Fibroblast of lung (primary cell): ENCODE data around the gene KIF13A. TPM values are rescaled to one million over a fixed set of nuclear protein-coding genes. Genes with fewer than 3 reads are reported as not detected.

Source experiments
- DNase-seq, 2 donors: peaks; one replicate each; pipeline versions ENCODE4 v3.0.0 to v3.0.0-alpha.2; 2010; ENCODE audit warnings: low read depth in 2 of 2
- H2AFZ ChIP-seq: 2 replicates; pipeline ENCODE4 v1.5.1; 2012; ENCODE audit warnings: low read length, control low read depth, inconsistent platforms
- H3K27ac ChIP-seq: 2 replicates; pipeline ENCODE4 v1.5.1; 2011; ENCODE audit warnings: low read length, control low read depth; ENCODE audit not compliant: insufficient read depth
- H3K27me3 ChIP-seq: 2 replicates; pipeline ENCODE4 v1.5.1; 2011; ENCODE audit warnings: mild to moderate bottlenecking, low read length; ENCODE audit not compliant: control insufficient read depth, insufficient read depth
- H3K36me3 ChIP-seq: 2 replicates; pipeline ENCODE4 v1.5.1; 2011; ENCODE audit warnings: low read length; ENCODE audit not compliant: control insufficient read depth, insufficient read depth
- H3K4me1 ChIP-seq: 2 replicates; pipeline ENCODE4 v1.5.1; 2011; ENCODE audit warnings: low read length; ENCODE audit not compliant: control insufficient read depth, insufficient read depth; ENCODE audit errors: extremely low read depth
- H3K4me2 ChIP-seq: 2 replicates; pipeline ENCODE4 v1.5.1; 2011; ENCODE audit warnings: low read length, control low read depth; ENCODE audit not compliant: insufficient read depth; ENCODE audit errors: extremely low read depth
- H3K4me3 ChIP-seq, 4 experiments: fragments of 200-600 bp in 1 of 4; sonication (generic) in 1 of 4; replicated peaks in 1 of 4; 2 replicates each; pipeline ENCODE4 v1.5.1; 2011 to 2016; ENCODE audit warnings: low read length in 4 of 4, low read depth in 3 of 4, mild to moderate bottlenecking in 3 of 4, control low read depth in 2 of 4, inconsistent platforms in 1 of 4, mixed read lengths in 1 of 4; ENCODE audit not compliant: insufficient read depth in 1 of 4; ENCODE audit errors: control extremely low read depth in 1 of 4
- H3K79me2 ChIP-seq: 2 replicates; pipeline ENCODE4 v1.5.1; 2012; ENCODE audit warnings: mild to moderate bottlenecking, low read length, inconsistent platforms; ENCODE audit not compliant: control insufficient read depth, insufficient read depth
- H3K9ac ChIP-seq: 2 replicates; pipeline ENCODE4 v1.5.1; 2011; ENCODE audit warnings: mild to moderate bottlenecking, low read length, control low read depth; ENCODE audit not compliant: insufficient read depth
- H3K9me3 ChIP-seq: 2 replicates; pipeline ENCODE4 v1.5.1; 2012; ENCODE audit warnings: low read depth, low read length; ENCODE audit not compliant: control insufficient read depth, insufficient read depth
- H4K20me1 ChIP-seq: 2 replicates; pipeline ENCODE4 v1.5.1; 2011; ENCODE audit warnings: low read length; ENCODE audit not compliant: control insufficient read depth, insufficient read depth; ENCODE audit errors: extremely low read depth
- CTCF ChIP-seq, 2 donors: IDR thresholded peaks in 1 of 2; conservative IDR thresholded peaks in 1 of 2; 1 replicate in 1 of 2; 2 replicates in 1 of 2; pipeline ENCODE4 v1.5.1; 2011 to 2012; ENCODE audit warnings: low read length in 2 of 2, control low read depth in 1 of 2, inconsistent platforms in 1 of 2, low read depth in 1 of 2, mild to moderate bottlenecking in 1 of 2
- EZH2 ChIP-seq: IDR thresholded peaks from 2 replicates; pipeline ENCODE4 v1.5.1; 2012; ENCODE audit warnings: low read length, control low read depth, mild to moderate bottlenecking; ENCODE audit errors: missing control alignments
- polyA plus RNA-seq, 2 donors: library from polyadenylated mRNA; depleted of rRNA in 1 of 2; stranded (reverse) in 1 of 2; unstranded in 1 of 2; fragments of >200 nt; gene quantifications; 2 replicates each; pipeline ENCODE4 v1.2.1, GENCODE V29; 2011 to 2012; ENCODE audit warnings: missing spikeins in 1 of 2
- total RNA-seq: library from RNA; depleted of rRNA; stranded (reverse); fragments of >200 nt; gene quantifications from 2 replicates; pipeline ENCODE4 v1.2.1, GENCODE V29; 2014

KIF13A gene
- total and polyA plus RNA-seq, 2 donors (not counting 1 experiment from before 2014, with no cell fraction given), result 52.3 to 114 TPM

DNA sequence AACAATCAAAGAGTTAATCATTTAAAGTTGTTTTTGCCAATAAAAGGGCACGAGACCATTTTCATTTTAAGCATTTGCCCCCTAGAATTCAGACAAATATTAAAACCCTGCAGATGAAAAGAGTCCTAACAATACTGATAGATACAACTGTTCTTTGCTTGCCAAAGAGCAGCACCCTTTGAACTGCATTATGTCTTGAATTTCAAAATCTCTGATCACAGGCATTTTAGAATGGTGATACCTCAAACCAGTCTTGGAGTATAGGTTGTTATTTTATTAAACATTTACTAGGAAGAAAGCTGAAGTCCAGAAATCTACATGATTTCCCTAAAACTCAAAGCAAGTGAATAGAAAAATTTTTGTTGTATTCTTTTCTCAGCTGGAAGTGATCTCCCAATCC lies 108.7 kb downstream of the KIF13A start:
- no peak overlapping the region for H3K4me2 ChIP-seq
- H3K4me1 ChIP-seq, result peaks cover 2% of the 10 kb centered on the region

GRCh38 chr6:17877895-17878440 lies 109.5 kb downstream of the KIF13A start:
- H3K4me2 ChIP-seq, result no peak overlapping the region
- peaks cover 5% of the 10 kb centered on the region for H3K79me2 ChIP-seq
- H3K4me1 ChIP-seq, result peaks cover 2% of the 10 kb centered on the region
- H3K36me3 ChIP-seq, result no peaks in the 10 kb centered on the region
- H3K27me3 ChIP-seq, result no peaks in the 10 kb centered on the region
- no peak overlapping the region for H3K9ac ChIP-seq
- DNase-seq, result no peak
- H4K20me1 ChIP-seq, result no peaks in the 10 kb centered on the region
- no peak overlapping the region for H3K27ac ChIP-seq
- no peak for TF ChIP-seq EZH2
- TF ChIP-seq CTCF (conservative IDR thresholded peaks at IDR 0.05 in 1 of 2, IDR thresholded peaks at IDR 0.05 in 1 of 2; ENCODE audit: low read depth in 1 of 2, low read length in 2 of 2), result no peak
- H3K9me3 ChIP-seq, result no peaks in the 10 kb centered on the region
- H2AFZ ChIP-seq, result no peak overlapping the region
- H3K4me3 ChIP-seq, result no peak overlapping the region

More for the DNA sequence above, 108.7 kb downstream of the KIF13A start:
- no peaks in the 10 kb centered on the region for H3K9me3 ChIP-seq
- no peak overlapping the region for H2AFZ ChIP-seq
- TF ChIP-seq EZH2 (no peak), CTCF (conservative IDR thresholded peaks at IDR 0.05 in 1 of 2, IDR thresholded peaks at IDR 0.05 in 1 of 2; ENCODE audit: low read depth in 1 of 2, low read length in 2 of 2) (no peak)
- no peak overlapping the region for H3K27ac ChIP-seq
- H3K9ac ChIP-seq, result no peak overlapping the region
- no peaks in the 10 kb centered on the region for H3K36me3 ChIP-seq
- H3K79me2 ChIP-seq, result peaks cover 8% of the 10 kb centered on the region
- no peaks in the 10 kb centered on the region for H4K20me1 ChIP-seq
- H3K4me3 ChIP-seq, result no peak overlapping the region
- no peak for DNase-seq
- no peaks in the 10 kb centered on the region for H3K27me3 ChIP-seq

DNA sequence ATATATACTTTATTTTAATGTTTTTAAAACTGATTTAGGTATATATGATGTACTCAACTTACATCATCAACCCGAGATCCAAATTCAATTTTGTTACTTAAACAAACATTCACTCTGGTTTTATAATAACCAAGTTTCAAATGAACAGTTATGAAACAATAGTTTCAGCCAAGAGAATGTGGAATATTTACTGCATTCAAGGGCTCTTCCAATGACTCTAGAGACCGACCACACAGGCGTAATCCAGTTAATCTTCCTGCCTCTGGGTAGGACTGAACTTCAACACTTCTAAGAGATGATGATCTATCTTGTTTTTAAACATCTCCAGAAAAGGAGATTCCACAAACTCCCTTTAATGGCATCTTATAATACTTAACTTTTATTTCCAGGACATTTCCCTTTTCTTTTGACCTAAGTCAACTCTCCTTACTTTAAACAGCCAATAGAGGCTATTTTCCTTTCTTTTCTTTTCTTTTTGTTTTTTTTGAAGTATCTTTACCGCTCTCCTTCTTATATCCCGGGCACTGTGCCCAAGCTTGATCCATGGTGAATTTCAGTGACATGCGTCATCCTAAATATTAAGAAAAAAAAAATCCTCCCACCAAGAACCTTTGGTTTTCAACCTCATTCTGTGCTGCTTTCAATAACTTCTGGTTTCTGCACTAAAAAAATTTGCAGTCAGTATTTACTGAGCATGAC lies 110.1 kb downstream of the KIF13A start:
- no peak overlapping the region for H3K9ac ChIP-seq
- peaks cover 2% of the 10 kb centered on the region for H3K4me1 ChIP-seq
- H3K27ac ChIP-seq, result no peak overlapping the region
- no peak overlapping the region for H3K4me3 ChIP-seq
- no peaks in the 10 kb centered on the region for H3K27me3 ChIP-seq
- TF ChIP-seq EZH2 (no peak), CTCF (conservative IDR thresholded peaks at IDR 0.05 in 1 of 2, IDR thresholded peaks at IDR 0.05 in 1 of 2; ENCODE audit: low read depth in 1 of 2, low read length in 2 of 2) (no peak)
- H3K36me3 ChIP-seq, result no peaks in the 10 kb centered on the region
- H2AFZ ChIP-seq, result no peak overlapping the region
- peak; percentile 83 to 87 for DNase-seq
- no peaks in the 10 kb centered on the region for H3K9me3 ChIP-seq
- no peaks in the 10 kb centered on the region for H4K20me1 ChIP-seq
- H3K4me2 ChIP-seq, result no peak overlapping the region
- peaks cover 5% of the 10 kb centered on the region for H3K79me2 ChIP-seq
